ENCODE results near the gene SOX5.

SOX5 gene

DNA sequence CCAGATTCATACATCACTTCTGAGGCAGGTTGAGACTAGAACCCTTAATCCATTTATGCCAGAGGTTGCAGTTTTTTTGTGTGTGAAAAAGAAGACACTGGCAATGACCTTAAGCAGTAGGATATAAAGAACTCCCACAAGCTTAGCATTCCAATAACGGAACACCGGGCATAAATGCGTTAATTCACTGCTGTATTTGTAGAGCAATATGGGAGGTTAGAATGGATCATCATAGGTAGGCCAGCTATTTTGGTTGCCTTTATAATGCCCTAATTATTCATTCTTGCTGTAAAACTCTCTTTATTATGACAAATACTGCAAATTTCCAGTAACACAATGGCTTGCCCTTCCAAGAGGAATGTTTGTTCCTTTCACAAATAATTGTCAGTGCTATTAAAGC, 322.7 kb downstream of the SOX5 start:
- no peak overlapping the region for H3K4me3 ChIP-seq (replicated peaks; ENCODE audit: low read depth, low read length)
- TF ChIP-seq, protein P1, sequence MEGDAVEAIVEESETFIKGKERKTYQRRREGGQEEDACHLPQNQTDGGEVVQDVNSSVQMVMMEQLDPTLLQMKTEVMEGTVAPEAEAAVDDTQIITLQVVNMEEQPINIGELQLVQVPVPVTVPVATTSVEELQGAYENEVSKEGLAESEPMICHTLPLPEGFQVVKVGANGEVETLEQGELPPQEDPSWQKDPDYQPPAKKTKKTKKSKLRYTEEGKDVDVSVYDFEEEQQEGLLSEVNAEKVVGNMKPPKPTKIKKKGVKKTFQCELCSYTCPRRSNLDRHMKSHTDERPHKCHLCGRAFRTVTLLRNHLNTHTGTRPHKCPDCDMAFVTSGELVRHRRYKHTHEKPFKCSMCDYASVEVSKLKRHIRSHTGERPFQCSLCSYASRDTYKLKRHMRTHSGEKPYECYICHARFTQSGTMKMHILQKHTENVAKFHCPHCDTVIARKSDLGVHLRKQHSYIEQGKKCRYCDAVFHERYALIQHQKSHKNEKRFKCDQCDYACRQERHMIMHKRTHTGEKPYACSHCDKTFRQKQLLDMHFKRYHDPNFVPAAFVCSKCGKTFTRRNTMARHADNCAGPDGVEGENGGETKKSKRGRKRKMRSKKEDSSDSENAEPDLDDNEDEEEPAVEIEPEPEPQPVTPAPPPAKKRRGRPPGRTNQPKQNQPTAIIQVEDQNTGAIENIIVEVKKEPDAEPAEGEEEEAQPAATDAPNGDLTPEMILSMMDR (IDR thresholded peaks at IDR 0.05; ENCODE audit: low read length, missing control alignments) = no peak
- DNase-seq (ENCODE audit: low read depth) = no peak

DNA sequence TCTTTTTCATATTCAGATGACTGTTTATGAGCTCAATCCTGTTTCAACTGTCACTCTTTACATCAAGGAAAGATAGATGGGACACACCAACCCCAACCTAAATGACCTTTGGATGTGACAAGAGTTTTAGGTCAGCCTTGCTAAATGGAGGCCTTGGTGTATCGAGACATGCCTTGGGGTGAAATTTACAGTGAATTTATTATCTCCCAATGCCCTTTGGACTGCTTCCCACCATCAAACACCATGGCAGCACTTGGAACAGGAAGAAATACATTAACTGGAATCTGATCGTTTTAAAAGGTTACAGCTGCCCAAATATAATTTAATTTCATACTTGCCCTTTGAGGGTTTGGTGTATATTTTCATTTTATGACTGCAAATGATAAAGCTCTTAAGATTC, 327.6 kb downstream of the SOX5 start:
- DNase-seq (ENCODE audit: low read depth) = no peak
- no peak overlapping the region for H3K4me3 ChIP-seq (replicated peaks; ENCODE audit: low read depth, low read length)
- TF ChIP-seq, protein P1 (IDR thresholded peaks at IDR 0.05; ENCODE audit: low read length, missing control alignments) = no peak

DNA sequence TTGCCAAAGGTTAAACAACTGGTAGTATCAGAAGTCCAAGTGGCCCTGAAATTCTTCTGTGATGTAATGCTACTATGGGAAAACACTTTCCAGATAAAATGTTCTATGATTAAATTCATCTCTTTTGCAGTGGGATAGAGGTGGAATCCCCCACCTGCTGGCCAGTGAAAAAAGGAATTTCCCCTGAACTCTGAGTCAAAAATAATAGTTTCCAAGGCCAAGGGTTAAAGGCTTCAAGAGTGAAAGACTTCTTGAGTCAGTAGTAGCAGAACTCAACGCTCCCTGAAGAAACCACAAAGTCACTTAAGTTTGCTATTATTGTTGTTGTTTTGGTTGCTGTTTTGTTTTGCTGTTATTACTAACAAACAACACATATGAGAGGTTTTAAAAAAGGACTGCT, 330.8 kb downstream of the SOX5 start:
- TF ChIP-seq, protein P1 (IDR thresholded peaks at IDR 0.05; ENCODE audit: low read length, missing control alignments) = no peak
- no peak overlapping the region for H3K4me3 ChIP-seq (replicated peaks; ENCODE audit: low read depth, low read length)
- no peak for DNase-seq (ENCODE audit: low read depth)

DNA sequence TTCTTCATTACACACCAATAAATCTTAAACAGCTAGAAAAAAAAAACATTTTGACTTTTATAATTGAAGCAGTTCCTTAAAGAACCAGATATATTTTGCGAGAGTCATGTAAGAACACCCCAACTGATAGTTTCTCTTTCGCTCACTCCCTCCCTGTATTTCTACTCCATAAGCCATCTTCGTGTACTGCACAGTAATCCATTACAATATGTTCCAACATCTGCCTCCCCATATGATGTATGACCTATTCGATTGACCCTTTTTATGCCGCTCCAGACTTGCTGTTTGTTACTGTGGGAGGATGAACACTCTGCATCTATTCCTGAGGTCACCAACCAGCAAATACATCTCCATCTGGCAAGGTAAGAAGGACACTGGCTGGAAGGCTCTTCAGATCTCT, 331.7 kb downstream of the SOX5 start:
- no peak for DNase-seq (ENCODE audit: low read depth)
- TF ChIP-seq, protein P1 (IDR thresholded peaks at IDR 0.05; ENCODE audit: low read length, missing control alignments) = no peak
- no peak overlapping the region for H3K4me3 ChIP-seq (replicated peaks; ENCODE audit: low read depth, low read length)

DNA sequence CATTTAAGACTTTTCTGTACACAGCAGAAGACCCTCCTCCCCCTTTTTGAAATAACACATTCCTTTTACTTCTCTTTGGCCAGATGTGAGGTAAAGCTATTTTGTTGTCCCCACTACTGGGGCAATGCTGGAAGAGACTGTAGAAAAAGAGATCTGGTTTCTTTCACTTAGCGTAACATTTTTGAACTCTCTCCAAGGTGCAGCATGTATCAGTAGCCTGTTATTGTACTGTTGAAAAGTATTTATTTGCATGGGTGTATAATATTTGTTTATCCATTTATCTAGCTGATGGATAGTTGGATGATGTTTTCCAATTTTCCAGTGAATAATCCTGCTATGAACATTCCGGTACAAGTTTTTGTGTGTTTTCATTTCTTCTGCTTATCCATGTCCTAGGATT, 335.2 kb downstream of the SOX5 start:
- TF ChIP-seq, protein P1 (IDR thresholded peaks at IDR 0.05; ENCODE audit: low read length, missing control alignments) = no peak
- no peak overlapping the region for H3K4me3 ChIP-seq (replicated peaks; ENCODE audit: low read depth, low read length)
- DNase-seq (ENCODE audit: low read depth) = no peak

DNA sequence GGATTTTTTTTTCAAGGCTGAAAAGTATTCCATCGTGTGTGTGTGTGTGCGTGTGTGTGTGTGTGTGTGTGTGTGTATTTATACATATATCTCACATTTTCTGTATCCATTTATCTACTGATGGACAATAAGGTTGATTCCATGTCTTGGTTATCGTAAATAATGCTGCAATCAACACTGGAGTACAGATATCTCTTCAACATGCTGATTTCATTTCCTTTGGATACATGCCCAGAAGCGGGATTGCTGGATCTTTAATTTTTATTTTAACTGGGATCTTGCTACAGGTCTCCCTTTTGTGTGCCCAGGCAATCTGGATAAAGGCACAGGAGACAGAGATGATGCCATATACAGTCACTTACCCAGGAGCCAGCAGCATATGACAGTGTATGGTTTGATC, 338.1 kb downstream of the SOX5 start:
- DNase-seq (ENCODE audit: low read depth) = peak; percentile 20
- H3K4me3 ChIP-seq (replicated peaks; ENCODE audit: low read depth, low read length) = no peak overlapping the region
- TF ChIP-seq, protein P1 (IDR thresholded peaks at IDR 0.05; ENCODE audit: low read length, missing control alignments) = no peak

DNA sequence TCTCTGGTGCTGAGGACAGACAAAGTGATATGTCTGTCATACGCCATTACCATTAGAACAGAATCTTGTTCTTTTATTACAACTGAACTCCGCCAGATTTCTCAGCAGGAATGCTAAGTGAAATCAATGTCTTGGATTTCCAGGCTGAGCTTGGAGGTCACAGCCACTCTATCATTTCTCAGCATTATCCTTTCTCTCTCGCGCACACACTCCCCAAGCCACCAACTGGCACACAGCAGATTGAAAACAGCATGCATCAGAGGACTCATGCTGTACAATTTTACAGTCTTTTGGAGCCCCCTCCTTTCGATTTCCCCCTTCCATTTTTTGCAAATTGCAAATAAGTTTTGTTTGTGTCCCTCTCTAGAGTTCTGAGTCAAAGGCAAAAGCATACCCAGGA, 348.6 kb downstream of the SOX5 start:
- no peak for DNase-seq (ENCODE audit: low read depth)
- TF ChIP-seq, protein P1 (IDR thresholded peaks at IDR 0.05; ENCODE audit: low read length, missing control alignments) = no peak
- no peak overlapping the region for H3K4me3 ChIP-seq (replicated peaks; ENCODE audit: low read depth, low read length)
